C4-2B (cell line): ENCODE measurements around the gene THBS4.

ENCODE experiments used
- ZFX ChIP-seq: fragments of 450-650 bp; IDR thresholded peaks from 2 replicates; pipeline ENCODE4 v1.6.1; 2017
- TF ChIP-seq, protein P1 (sequence below): fragments of 450-650 bp; conservative IDR thresholded peaks from 2 replicates; pipeline ENCODE4 v1.5.1; 2017; ENCODE audit warnings: mild to moderate bottlenecking

DNA sequence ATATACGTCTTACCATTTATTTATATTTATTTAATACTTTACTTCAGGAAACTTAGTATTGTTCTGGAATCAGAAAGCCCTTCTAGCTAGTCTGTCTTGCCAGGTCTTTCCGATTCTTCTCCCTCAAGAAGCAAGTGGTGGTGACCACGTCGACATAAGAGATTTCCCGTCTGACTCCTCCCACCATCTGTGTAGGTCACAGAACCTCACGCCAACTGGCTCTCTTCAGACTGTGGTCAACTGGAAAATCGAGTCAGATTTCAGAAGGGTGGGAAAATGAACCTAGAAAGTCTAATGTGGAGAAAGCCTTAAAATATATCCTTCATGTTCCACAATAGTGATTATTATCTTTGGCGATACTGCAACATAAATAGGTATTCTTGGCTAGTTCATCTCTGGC lies 17.3 kb downstream of the THBS4 start:
- TF ChIP-seq, protein P1, sequence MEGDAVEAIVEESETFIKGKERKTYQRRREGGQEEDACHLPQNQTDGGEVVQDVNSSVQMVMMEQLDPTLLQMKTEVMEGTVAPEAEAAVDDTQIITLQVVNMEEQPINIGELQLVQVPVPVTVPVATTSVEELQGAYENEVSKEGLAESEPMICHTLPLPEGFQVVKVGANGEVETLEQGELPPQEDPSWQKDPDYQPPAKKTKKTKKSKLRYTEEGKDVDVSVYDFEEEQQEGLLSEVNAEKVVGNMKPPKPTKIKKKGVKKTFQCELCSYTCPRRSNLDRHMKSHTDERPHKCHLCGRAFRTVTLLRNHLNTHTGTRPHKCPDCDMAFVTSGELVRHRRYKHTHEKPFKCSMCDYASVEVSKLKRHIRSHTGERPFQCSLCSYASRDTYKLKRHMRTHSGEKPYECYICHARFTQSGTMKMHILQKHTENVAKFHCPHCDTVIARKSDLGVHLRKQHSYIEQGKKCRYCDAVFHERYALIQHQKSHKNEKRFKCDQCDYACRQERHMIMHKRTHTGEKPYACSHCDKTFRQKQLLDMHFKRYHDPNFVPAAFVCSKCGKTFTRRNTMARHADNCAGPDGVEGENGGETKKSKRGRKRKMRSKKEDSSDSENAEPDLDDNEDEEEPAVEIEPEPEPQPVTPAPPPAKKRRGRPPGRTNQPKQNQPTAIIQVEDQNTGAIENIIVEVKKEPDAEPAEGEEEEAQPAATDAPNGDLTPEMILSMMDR = no peak
- no peak for TF ChIP-seq ZFX
